Bronchial smooth muscle cell (primary cell): ENCODE data around the gene SPATA31E1. TPM values are rescaled to one million over a fixed set of nuclear protein-coding genes. Genes with fewer than 3 reads are reported as not detected.

Source experiments
- total RNA-seq: library from RNA; depleted of rRNA; stranded (reverse); fragments of >200 nt; gene quantifications from 2 replicates; pipeline ENCODE4 v1.2.1, GENCODE V29; 2014

The SPATA31E1 gene
- total RNA-seq = under 0.01 TPM in 1 of 2 replicates, not detected in the other

GRCh38 chr9:87882627-87883026 lies at the start of gene SPATA31E1:
Gene SPATA31E1 (plus strand): TSS chr9:87882877. CDS start chr9:87882892, 15 bp downstream.

GRCh38 chr9:87917662-87918061 lies 35.0 kb downstream of the SPATA31E1 start, which contains the start of gene SPATA31C1:
Gene SPATA31C1 (plus strand): TSS chr9:87917962.

Other genes with a start within 250 kb of the SPATA31E1 start
- 596 and 746 TPM in 2 replicates for gene CTSL, start 156.8 kb upstream of the SPATA31E1 start, total RNA-seq
- gene SPATA31C1, start 35.1 kb downstream of the SPATA31E1 start, total RNA-seq = not detected in 2 replicates
- 8.8 and 11.6 TPM in 2 replicates for gene CDK20, start 91.7 kb downstream of the SPATA31E1 start, total RNA-seq